ENCODE data around the gene ZNF253.
"Not testable (repeated sequence)": the region's sequence is repeated elsewhere in the genome, so short reads cannot be mapped to it uniquely, and the experiment has no call there.

- TF ChIP-seq, protein P1, sequence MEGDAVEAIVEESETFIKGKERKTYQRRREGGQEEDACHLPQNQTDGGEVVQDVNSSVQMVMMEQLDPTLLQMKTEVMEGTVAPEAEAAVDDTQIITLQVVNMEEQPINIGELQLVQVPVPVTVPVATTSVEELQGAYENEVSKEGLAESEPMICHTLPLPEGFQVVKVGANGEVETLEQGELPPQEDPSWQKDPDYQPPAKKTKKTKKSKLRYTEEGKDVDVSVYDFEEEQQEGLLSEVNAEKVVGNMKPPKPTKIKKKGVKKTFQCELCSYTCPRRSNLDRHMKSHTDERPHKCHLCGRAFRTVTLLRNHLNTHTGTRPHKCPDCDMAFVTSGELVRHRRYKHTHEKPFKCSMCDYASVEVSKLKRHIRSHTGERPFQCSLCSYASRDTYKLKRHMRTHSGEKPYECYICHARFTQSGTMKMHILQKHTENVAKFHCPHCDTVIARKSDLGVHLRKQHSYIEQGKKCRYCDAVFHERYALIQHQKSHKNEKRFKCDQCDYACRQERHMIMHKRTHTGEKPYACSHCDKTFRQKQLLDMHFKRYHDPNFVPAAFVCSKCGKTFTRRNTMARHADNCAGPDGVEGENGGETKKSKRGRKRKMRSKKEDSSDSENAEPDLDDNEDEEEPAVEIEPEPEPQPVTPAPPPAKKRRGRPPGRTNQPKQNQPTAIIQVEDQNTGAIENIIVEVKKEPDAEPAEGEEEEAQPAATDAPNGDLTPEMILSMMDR (IDR thresholded peaks at IDR 0.05) = not testable (repeated sequence)
- not testable (repeated sequence) for TF ChIP-seq ZFX (IDR thresholded peaks at IDR 0.05; ENCODE audit: borderline replicate concordance)
Observed at GRCh38 chr19:19907551-19907950, 41.9 kb downstream of the ZNF253 start.

Data from 22Rv1 (cell line).